HG03196 (cell line): ENCODE results near the gene IDUA.

ENCODE experiments used
- ATAC-seq: cut with Tn5 transposase; IDR thresholded peaks from one replicate; pipeline ENCODE4 v1.9.1; 2021; ENCODE audit not compliant: unreplicated experiment

IDUA gene

GRCh38 chr4:955931-956381 lies 30.9 kb upstream of the IDUA start:
- ATAC-seq, result no peak

GRCh38 chr4:956531-957230 lies 30.2 kb upstream of the IDUA start:
- ATAC-seq, result no peak

- no peak for ATAC-seq
Measured at GRCh38 chr4:957231-957580, 29.6 kb upstream of the IDUA start.

- ATAC-seq, result no peak
Measured at GRCh38 chr4:957581-958313, 29.1 kb upstream of the IDUA start.

DNA sequence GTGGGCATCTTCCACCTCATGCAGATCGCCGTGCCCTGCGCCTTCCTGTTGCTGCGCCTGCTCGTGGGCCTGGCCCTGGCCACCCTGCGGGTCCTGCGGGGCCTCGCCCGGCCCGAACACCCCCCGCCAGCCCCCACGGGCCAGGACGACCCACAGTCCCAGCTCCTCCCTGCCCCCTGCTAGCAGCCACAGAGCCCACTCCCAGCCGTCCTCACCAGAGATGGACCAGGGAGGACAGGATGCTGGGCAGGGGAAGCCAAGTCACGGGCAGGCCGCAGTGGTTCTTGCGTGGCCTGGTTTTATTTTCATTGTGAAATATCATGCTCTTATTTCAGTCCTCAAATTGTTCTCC lies 28.6 kb upstream of the IDUA start:
- no peak for ATAC-seq

DNA sequence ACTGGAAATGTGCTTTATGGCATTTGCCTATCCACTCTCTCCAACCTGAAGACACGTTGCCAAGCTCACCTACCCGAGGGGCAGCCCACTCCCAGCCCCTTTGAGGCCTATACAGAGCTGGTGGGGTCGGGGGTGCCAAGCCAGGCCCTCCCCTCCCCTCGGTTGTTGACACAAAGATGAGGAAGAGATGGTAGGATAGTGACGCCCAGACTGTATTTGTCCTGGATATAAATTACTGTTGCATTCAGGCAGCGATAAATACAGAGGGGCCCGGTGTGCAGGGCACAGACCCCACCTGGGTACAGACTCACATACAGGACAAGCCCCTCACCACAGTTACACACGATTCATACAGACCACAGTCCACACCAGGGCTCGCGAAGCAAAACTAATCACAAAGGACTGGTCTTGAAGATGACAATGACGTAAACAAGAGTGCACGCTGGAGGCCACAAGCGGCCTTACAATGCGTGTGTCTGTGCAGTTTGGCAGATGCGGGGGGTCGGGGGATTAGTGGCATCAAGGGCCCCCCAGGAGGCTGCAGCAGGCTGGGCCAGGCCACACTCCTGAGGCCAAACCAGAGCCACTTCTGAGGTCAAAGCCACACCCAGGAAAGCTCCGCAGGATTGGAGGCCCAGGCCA lies 28.0 kb upstream of the IDUA start:
- ATAC-seq, result no peak

DNA sequence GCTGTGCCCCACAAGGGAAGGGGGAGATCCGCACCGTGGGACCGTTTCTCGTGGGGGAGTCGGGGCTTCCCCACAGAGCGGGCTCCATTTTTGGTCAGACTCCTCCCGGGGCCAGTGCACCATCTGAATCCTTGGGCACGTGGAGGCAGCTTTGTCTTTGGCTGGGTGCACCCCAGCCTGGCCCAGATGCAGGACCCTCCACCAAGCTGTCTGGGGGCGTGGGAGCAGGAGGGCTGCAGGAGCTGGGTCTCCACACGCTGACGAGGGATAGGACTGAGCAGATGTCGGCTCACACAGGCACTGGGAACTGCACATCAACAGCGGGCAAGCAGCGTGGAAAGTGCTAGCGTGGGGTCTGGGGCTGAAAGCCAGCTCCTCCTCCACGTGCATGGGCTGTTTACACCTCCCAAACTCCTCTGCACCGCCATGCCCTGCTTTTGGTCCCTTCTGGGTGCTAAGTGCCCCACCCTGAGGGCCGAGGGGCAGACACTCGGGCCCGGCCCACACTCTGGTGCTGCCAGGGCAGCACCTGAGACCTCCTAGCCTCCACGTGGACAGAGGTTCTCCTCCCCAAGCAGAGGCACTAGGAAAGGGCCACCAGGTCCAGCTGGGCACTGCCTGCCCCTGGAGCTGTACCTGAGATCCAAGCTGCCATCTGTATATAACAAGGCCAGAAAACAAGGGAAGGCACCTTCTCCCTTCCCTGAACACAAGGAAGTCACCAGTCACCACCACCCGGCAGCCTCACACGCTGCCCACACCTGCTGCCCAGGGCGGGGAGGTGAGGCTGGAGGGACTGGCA lies 27.3 kb upstream of the IDUA start:
- no peak for ATAC-seq

- no peak for ATAC-seq
Measured at GRCh38 chr4:960140-960635, 26.7 kb upstream of the IDUA start.

DNA sequence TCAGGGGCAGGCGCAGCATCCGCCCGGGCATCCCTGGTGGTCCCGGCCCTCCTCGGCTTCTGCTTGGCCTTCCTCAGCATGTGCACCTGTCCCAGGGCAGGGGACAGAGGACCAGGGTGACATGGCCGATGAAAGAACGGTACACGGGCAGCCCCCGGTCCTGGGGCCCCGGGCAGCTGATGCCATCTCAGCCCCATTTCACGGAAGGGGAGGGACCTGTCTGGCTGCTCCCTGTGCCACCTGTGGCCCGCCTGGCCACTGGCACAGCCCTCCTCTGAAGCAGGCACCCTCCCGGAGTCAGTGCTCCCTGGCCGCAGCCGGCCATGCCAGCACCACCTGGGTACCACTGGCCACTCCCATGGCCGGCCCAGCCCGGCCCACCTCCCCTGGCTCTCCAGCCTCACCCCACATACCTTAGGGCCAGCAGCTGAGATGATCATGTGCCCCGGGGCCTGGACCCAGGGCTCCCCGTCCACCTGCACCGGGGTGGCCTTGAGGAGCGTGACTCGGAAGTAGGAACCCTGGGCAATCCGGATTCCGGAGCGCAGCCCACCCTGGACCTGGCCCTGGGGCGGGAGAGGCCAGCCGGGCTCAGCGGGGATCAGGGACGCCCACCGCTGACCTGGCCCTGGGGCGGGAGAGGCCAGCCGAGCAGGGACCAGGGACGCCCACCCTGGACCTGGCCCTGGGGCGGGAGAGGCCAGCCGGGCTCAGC lies 26.1 kb upstream of the IDUA start:
- ATAC-seq, result no peak

DNA sequence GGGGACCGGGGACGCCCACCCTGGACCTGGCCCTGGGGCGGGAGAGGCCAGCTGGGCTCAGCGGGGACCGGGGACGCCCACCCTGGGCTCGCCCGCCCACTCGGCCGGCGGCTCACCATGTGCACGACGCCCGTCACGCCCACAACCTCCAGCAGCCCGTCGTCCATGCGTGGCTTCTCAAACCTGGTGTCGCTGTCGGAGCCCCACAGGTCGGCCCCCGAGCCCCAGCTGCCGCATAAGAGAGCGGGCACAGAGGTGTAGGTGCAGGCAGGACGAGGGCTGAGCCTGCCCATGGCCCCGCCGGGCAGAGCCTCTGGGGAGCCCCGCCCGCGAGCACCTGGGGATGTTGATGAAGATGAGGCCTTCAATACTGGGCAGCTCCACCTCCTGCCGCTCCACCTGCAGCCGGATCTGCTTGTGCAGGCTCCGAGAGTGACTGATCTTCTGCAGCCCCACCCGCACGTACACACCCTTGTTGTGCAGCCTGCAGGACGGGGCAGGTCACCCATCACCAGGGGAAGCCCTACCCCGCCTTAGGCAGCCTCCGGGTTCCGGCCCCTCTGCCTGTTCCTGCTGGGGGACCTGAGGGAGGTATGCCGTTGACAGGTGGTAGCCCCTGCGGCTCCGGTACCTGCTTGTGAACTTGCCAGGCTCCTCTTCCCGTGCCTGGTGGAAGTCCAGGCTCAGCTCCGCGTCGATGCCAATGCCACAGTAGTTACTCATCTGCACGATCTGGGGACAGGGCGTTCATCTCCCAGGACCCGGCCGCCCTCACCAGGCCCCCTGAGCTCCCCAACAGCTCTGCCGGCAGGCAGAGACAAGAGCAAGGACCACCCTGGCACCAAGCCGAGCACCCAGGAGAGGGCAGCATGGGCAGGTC lies 25.3 kb upstream of the IDUA start:
- ATAC-seq, result no peak

DNA sequence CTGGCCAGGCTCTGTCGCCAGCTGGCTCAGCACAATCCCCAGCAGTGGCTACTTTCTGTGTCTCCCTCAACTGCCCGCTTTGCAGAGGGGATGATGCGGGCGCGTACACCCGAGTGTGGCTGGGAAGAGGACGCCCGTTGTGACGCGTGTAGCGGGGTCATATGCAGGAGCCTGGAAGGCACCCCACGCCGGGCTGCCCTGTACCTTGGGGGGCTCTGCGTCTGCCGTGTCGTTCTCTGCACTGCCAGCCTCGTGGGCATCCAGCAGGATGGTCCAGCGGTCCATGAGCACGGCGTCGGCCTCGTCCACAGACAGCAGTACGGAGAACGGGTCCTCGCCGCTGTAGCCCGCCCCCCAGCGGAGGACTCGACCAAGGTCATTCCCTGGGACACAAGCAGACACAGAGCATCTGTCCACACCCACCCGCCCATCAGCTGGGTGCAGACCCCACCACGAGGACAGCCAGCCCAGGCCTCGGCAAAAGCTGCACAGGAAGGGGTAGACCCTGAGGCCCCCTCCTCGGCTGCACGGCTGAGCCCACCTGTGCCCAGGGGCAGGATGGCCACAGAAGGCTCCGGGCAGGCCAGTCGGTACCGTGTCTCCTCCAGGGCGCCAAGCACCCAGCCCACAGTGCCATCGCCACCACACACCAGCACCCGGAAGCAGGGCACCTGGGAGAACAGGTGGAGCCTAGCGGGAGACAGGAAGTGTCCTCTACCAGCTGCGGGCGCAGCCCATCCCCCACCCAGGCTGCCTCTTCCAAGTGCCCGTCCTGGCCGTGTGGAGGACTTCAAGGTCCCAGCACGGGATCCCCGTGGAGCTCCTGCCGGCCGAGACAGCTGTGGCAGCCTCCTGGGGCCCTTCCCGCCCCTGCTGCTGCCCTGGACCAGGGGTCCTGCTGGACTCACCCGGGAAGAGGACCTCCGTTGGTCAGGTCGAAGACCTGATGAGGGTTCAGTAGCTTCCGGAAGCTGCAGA lies 24.3 kb upstream of the IDUA start:
- ATAC-seq, result no peak

GRCh38 chr4:963276-964225 lies 23.3 kb upstream of the IDUA start:
- ATAC-seq, result no peak

GRCh38 chr4:964346-965025 lies 22.4 kb upstream of the IDUA start:
- ATAC-seq, result no peak

DNA sequence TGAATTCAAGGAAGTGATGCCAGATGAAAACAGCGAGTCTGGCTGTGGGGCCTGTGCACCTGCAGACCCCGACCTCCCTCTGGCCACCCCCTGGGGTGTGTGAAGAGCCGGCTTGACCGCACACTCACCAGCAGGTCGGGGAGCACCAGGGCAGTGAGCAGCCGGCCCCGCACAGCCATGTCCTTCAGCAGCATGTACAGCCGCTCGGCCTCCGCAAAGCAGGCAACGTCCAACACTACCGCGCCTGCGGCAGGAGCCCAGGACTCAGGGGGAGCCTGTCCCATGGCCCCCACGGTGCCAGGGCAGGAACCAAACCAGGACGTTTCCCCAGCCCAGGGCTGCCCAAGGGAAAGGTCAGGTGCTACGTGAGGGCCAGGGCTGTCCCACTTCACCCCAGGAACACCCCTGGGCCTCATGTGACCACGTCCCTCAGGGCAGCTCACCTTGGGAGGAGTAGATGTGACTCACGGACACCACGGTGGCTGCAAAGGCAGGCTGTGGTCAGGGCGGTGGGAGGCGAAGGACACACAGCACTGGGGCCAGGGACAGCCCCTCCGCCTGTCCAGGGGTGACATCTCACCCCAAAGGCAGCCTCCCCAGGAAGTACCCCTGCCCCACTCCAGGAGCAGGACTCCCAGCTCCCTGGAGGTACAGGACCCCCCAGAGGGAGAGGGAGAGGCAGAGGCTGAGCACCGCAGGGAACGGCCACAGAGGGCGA lies 21.6 kb upstream of the IDUA start:
- ATAC-seq, result no peak

- no peak for ATAC-seq
Measured at GRCh38 chr4:965766-966134, 21.1 kb upstream of the IDUA start.
